CD4-positive, alpha-beta T cell (primary cell): ENCODE data around the gene TMEM38A. TPM values are rescaled to one million over a fixed set of nuclear protein-coding genes. Genes with fewer than 3 reads are reported as not detected.

ENCODE experiments used
- ATAC-seq: fragments of 200-7000 bp; cut with Tn5 transposase; one replicate; pipeline ENCODE4 v1.10.0; 2022; ENCODE audit warnings: mild to moderate bottlenecking; ENCODE audit not compliant: poor library complexity
- CTCF ChIA-PET: fragments of 350-600 bp; sonication (Branson Sonifier 250); formaldehyde crosslinking; loops from one replicate; lab custom pipeline; 2021; ENCODE audit warnings: antibody characterized with exemption, inconsistent platforms; lab: Charles Lee
- POLR2A ChIA-PET: fragments of 350-600 bp; sonication (Branson Sonifier 250); formaldehyde crosslinking; loops from one replicate; lab custom pipeline; 2021; ENCODE audit warnings: antibody characterized with exemption, inconsistent platforms; lab: Charles Lee
- DNase-seq, 14 experiments: peaks; one replicate each; pipeline ENCODE4 v3.0.0-alpha.2; 2013 to 2020; ENCODE audit warnings: mixed read lengths in 2 of 14
- H3K27ac ChIP-seq, 2 donors: one replicate each; pipeline versions ENCODE4 v1.5.1 to v1.7.0; 2013; ENCODE audit warnings: low read length in 2 of 2, low read depth in 1 of 2, mild to moderate bottlenecking in 1 of 2
- H3K27me3 ChIP-seq, 2 experiments: 1 replicate in 1 of 2; 2 replicates in 1 of 2; pipeline versions ENCODE4 v1.6.1 to v1.7.0; 2013; ENCODE audit warnings: low read length in 2 of 2, control low read depth in 1 of 2, mild to moderate bottlenecking in 1 of 2, moderate library complexity in 1 of 2; ENCODE audit not compliant: insufficient read depth in 2 of 2, control insufficient read depth in 1 of 2
- H3K36me3 ChIP-seq: one replicate; pipeline ENCODE4 v1.6.1; 2013; ENCODE audit warnings: low read length, control low read depth; ENCODE audit not compliant: insufficient read depth
- H3K4me1 ChIP-seq: one replicate; pipeline ENCODE4 v1.6.1; 2013; ENCODE audit warnings: low read length, control low read depth; ENCODE audit not compliant: insufficient read depth
- H3K4me3 ChIP-seq: one replicate; pipeline ENCODE4 v1.5.1; 2013; ENCODE audit warnings: mild to moderate bottlenecking, low read length, moderate library complexity
- H3K9me3 ChIP-seq, 2 experiments: 1 replicate in 1 of 2; 2 replicates in 1 of 2; pipeline versions ENCODE4 v1.6.1 to v1.7.0; 2013; ENCODE audit warnings: low read length in 2 of 2, mild to moderate bottlenecking in 2 of 2, control low read depth in 1 of 2, moderate library complexity in 1 of 2; ENCODE audit not compliant: control insufficient read depth in 1 of 2, insufficient read depth in 1 of 2
- H3K27ac Mint-ChIP-seq: one replicate; pipeline ENCODE4 v1.8.0; 2020; ENCODE audit warnings: mixed read lengths
- H3K27me3 Mint-ChIP-seq: one replicate; pipeline ENCODE4 v1.8.0; 2021; ENCODE audit warnings: mixed read lengths
- H3K36me3 Mint-ChIP-seq: one replicate; pipeline ENCODE4 v1.8.0; 2021; ENCODE audit warnings: low read depth, mixed read lengths
- H3K4me1 Mint-ChIP-seq: one replicate; pipeline ENCODE4 v1.8.0; 2021; ENCODE audit warnings: low read depth, mixed read lengths
- H3K4me3 Mint-ChIP-seq: one replicate; pipeline ENCODE4 v1.8.0; 2020; ENCODE audit warnings: mild to moderate bottlenecking, mixed read lengths
- H3K9me3 Mint-ChIP-seq: one replicate; pipeline ENCODE4 v1.8.0; 2020; ENCODE audit warnings: mixed read lengths
- CTCF ChIP-seq: fragments of 200-600 bp; IDR thresholded peaks from one replicate; pipeline ENCODE4 v1.8.0; 2022; ENCODE audit warnings: antibody characterized with exemption, mild to moderate bottlenecking
- intact Hi-C, 2 experiments: fragments of 100-400 bp; cut with DNase I in 1 of 2; cut with micrococcal nuclease in 1 of 2; formaldehyde crosslinking; loops; one replicate each; pipeline versions ENCODE4 v1.15.1 to v1.9.0; 2023 to 2025; cut with DNase I, micrococcal nuclease
- total RNA-seq, 174 experiments: library from RNA in 2 of 174; stranded (reverse) in 2 of 174; gene quantifications; one replicate each; pipeline ENCODE4 v1.2.3 and lab custom pipeline; 2021 to 2026

Gene TMEM38A
- total RNA-seq, 2 experiments from 2014 or later = 0.59 TPM; not detected in 1

GRCh38 chr19:16628183-16628983, 32.6 kb upstream of the TMEM38A start, which contains the start of gene MED26:
TSS of gene MED26 (minus strand) at chr19:16628204. CDS start at chr19:16627943, 261 bp downstream.
- TF ChIP-seq CTCF = no peak
- ChIA-PET CTCF (interaction anchor here (1.0 to 1.9 kb wide), 6 partner anchors 10 to 111 kb away, joined by 3 to 6 read pairs (median 4); partner anchors contain the start of gene SMIM7), POLR2A (interaction anchor here (0.5 to 3.9 kb wide), 13 partner anchors 11 to 498 kb away, joined by 3 to 32 read pairs (median 7); partner anchors contain the start of genes CHERP, HSH2D, SLC35E1 and SMIM7)
- H3K4me3 Mint-ChIP-seq = peak within 1 kb of the TSS; percentile 99
- H3K9me3 ChIP-seq = no peaks in the 10 kb centered on the region
- DNase-seq = peak; percentile 90 to 98 (median 96)
- H3K9me3 Mint-ChIP-seq = no peaks in the 10 kb centered on the region
- intact Hi-C loops = loop anchor here (1.0 kb wide), 8 partner anchors 31 to 157 kb away; partner anchors contain the start of genes CHERP (in 2 of the 2), C19orf44 (in 1 of the 2), CALR3 (in 1 of the 2) and EPS15L1 (in 1 of the 2)
- peaks cover 70% of the 10 kb centered on the region for H3K36me3 Mint-ChIP-seq
- H3K4me1 Mint-ChIP-seq = peaks cover 50% of the 10 kb centered on the region
- H3K27ac Mint-ChIP-seq = peak within 1 kb of the TSS; percentile 96
- peak; percentile 88 for ATAC-seq
- H3K27me3 Mint-ChIP-seq = no peaks in the 10 kb centered on the region
- H3K4me3 ChIP-seq = peak within 1 kb of the TSS; percentile 99
- H3K36me3 ChIP-seq = peaks cover 42% of the 10 kb centered on the region
- peaks cover 43% of the 10 kb centered on the region for H3K4me1 ChIP-seq
- peak within 1 kb of the TSS; percentile 94 to 98 for H3K27ac ChIP-seq
- no peaks in the 10 kb centered on the region for H3K27me3 ChIP-seq

GRCh38 chr19:16628984-16629691, 31.8 kb upstream of the TMEM38A start:
- no peak for TF ChIP-seq CTCF
- ATAC-seq = peak; percentile 27
- DNase-seq = peak in 2 of 14 experiments; percentile 16 to 51
- H3K36me3 ChIP-seq = peaks cover 40% of the 10 kb centered on the region
- ChIA-PET CTCF (interaction anchor here (1.0 to 1.9 kb wide), 3 partner anchors 9 to 45 kb away, joined by 4 to 6 read pairs (median 4); partner anchors contain the start of gene SMIM7), POLR2A (interaction anchor here (1.0 to 3.9 kb wide), 10 partner anchors 10 to 448 kb away, joined by 3 to 32 read pairs (median 8); partner anchors contain the start of genes CHERP, SLC35E1, SMIM7 and TMEM38A)
- no peaks in the 10 kb centered on the region for H3K27me3 ChIP-seq
- H3K27ac ChIP-seq = peak overlapping the region; percentile 94 to 98
- Mint-ChIP-seq H3K4me1 (peaks cover 46% of the 10 kb centered on the region), H3K36me3 (peaks cover 72% of the 10 kb centered on the region), H3K27ac (peak overlapping the region; percentile 96), H3K27me3 (no peaks in the 10 kb centered on the region), H3K9me3 (no peaks in the 10 kb centered on the region), H3K4me3 (peak overlapping the region; percentile 99)
- no peaks in the 10 kb centered on the region for H3K9me3 ChIP-seq
- peaks cover 39% of the 10 kb centered on the region for H3K4me1 ChIP-seq
- intact Hi-C loops = loop anchor here (1.0 kb wide), 9 partner anchors 30 to 158 kb away; partner anchors contain the start of genes CHERP (in 2 of the 2), C19orf44 (in 1 of the 2), CALR3 (in 1 of the 2) and EPS15L1 (in 1 of the 2)
- peak overlapping the region; percentile 99 for H3K4me3 ChIP-seq

GRCh38 chr19:16631465-16631864, 29.5 kb upstream of the TMEM38A start:
- POLR2A ChIA-PET = no interaction called here
- Mint-ChIP-seq H3K27me3 (no peaks in the 10 kb centered on the region), H3K36me3 (peaks cover 61% of the 10 kb centered on the region), H3K4me3 (no peak overlapping the region), H3K27ac (no peak overlapping the region), H3K9me3 (no peaks in the 10 kb centered on the region), H3K4me1 (peaks cover 23% of the 10 kb centered on the region)
- Histone ChIP-seq H3K27me3 (no peaks in the 10 kb centered on the region), H3K36me3 (peaks cover 32% of the 10 kb centered on the region), H3K4me1 (peaks cover 24% of the 10 kb centered on the region), H3K9me3 (no peaks in the 10 kb centered on the region), H3K4me3 (no peak overlapping the region), H3K27ac (no peak overlapping the region)
- DNase-seq = no peak
- TF ChIP-seq CTCF = no peak
- no peak for ATAC-seq
- CTCF ChIA-PET = no interaction called here
- intact Hi-C loops = no loop called here
